ENCODE measurements around the gene SNAP29. TPM values are rescaled to one million over a fixed set of nuclear protein-coding genes. Genes with fewer than 3 reads are reported as not detected.
"Not testable (repeated sequence)": the region's sequence is repeated elsewhere in the genome, so short reads cannot be mapped to it uniquely, and the experiment has no call there.

The SNAP29 gene
- total and polyA plus RNA-seq, 8 donors: 6.6 to 16.1 (median 11.7) TPM

- peaks cover 0 to 8% (median 0%) of the 10 kb centered on the region in 3 donors for H3K36me3 ChIP-seq
- TF ChIP-seq, protein P1, sequence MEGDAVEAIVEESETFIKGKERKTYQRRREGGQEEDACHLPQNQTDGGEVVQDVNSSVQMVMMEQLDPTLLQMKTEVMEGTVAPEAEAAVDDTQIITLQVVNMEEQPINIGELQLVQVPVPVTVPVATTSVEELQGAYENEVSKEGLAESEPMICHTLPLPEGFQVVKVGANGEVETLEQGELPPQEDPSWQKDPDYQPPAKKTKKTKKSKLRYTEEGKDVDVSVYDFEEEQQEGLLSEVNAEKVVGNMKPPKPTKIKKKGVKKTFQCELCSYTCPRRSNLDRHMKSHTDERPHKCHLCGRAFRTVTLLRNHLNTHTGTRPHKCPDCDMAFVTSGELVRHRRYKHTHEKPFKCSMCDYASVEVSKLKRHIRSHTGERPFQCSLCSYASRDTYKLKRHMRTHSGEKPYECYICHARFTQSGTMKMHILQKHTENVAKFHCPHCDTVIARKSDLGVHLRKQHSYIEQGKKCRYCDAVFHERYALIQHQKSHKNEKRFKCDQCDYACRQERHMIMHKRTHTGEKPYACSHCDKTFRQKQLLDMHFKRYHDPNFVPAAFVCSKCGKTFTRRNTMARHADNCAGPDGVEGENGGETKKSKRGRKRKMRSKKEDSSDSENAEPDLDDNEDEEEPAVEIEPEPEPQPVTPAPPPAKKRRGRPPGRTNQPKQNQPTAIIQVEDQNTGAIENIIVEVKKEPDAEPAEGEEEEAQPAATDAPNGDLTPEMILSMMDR (IDR thresholded peaks at IDR 0.05): no peak
- H3K4me1 ChIP-seq: peaks cover 0 to 7% (median 6%) of the 10 kb centered on the region in 3 donors
- ATAC-seq: no peak
- DNase-seq: no peak
- H3K27ac ChIP-seq: no peak overlapping the region
- WGBS, 2 donors: 89 to 94% methylated on average over 6 of the region's 6 CpGs
- no peaks in the 10 kb centered on the region for H3K27me3 ChIP-seq
- no peak overlapping the region for H3K4me3 ChIP-seq
- intact Hi-C loops (cut with DNase I): no loop called here
- no peaks in the 10 kb centered on the region for H3K9me3 ChIP-seq
- no peak for FAIRE-seq
Measured at GRCh38 chr22:20889025-20889704, 30.4 kb downstream of the SNAP29 start.

- H3K27me3 ChIP-seq: no peaks in the 10 kb centered on the region
- ATAC-seq (no peak), FAIRE-seq (no peak), DNase-seq (no peak)
- intact Hi-C loops (cut with DNase I): no loop called here
- no peaks in the 10 kb centered on the region for H3K36me3 ChIP-seq
- H3K9me3 ChIP-seq: no peaks in the 10 kb centered on the region
- TF ChIP-seq, protein P1 (IDR thresholded peaks at IDR 0.05): no peak
- WGBS, 2 donors: 87% methylated on average over 13 of the region's 13 CpGs
- no peak overlapping the region for H3K4me3 ChIP-seq
- no peak overlapping the region for H3K27ac ChIP-seq
- H3K4me1 ChIP-seq: peaks cover 0 to 7% (median 6%) of the 10 kb centered on the region in 3 donors
Measured at GRCh38 chr22:20889904-20890540, 31.2 kb downstream of the SNAP29 start.

GRCh38 chr22:20890975-20891374, 32.2 kb downstream of the SNAP29 start:
- Histone ChIP-seq H3K4me3 (no peak overlapping the region), H3K36me3 (no peaks in the 10 kb centered on the region), H3K9me3 (no peaks in the 10 kb centered on the region), H3K27ac (no peak overlapping the region), H3K4me1 (peaks cover 0 to 3% (median 2%) of the 10 kb centered on the region in 3 donors), H3K27me3 (no peaks in the 10 kb centered on the region)
- intact Hi-C loops (cut with DNase I): no loop called here
- no peak for DNase-seq
- TF ChIP-seq, protein P1 (IDR thresholded peaks at IDR 0.05): no peak
- 97% methylated on average over 6 of the region's 6 CpGs for WGBS, 2 donors
- no peak for ATAC-seq
- FAIRE-seq: no peak

DNA sequence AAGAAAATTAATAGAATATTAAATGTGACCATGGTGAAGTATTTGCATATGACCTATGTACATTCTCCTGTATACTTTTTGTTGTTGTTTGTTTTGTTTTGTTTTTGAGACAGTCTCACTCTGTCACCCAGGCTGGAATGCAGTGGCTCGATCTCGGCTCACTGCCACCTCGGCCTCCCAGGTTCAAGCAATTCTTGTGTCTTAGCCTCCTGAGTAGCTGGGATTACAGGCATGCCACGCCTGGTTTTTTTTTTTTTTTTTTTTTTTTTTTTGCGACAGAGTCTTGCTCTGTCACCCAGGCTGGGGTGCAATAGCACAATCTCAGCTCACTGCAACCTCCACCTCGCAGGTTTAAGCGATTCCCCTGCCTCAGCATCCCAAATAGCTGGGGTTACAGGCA, 38.9 kb downstream of the SNAP29 start:
- 80 to 87% methylated on average over 6 to 7 of the region's 7 CpGs for WGBS, 2 donors
- DNase-seq; H3K4me1 ChIP-seq; H3K27me3 ChIP-seq; intact Hi-C loops (cut with DNase I); H3K9me3 ChIP-seq; H3K4me3 ChIP-seq; H3K36me3 ChIP-seq; ATAC-seq; H3K27ac ChIP-seq; FAIRE-seq: not testable (repeated sequence)

- Histone ChIP-seq H3K27me3 (no peaks in the 10 kb centered on the region), H3K9me3 (no peaks in the 10 kb centered on the region), H3K36me3 (no peaks in the 10 kb centered on the region), H3K27ac (no peak overlapping the region), H3K4me1 (no peaks in the 10 kb centered on the region), H3K4me3 (no peak overlapping the region)
- intact Hi-C loops (cut with DNase I): no loop called here
- TF ChIP-seq, protein P1 (IDR thresholded peaks at IDR 0.05): no peak
- DNase-seq: no peak
- FAIRE-seq: no peak
- 75 to 81% methylated on average over 7 of the region's 7 CpGs for WGBS, 2 donors
- ATAC-seq: no peak
Measured at GRCh38 chr22:20899827-20900423, 41.1 kb downstream of the SNAP29 start.

- H3K9me3 ChIP-seq; FAIRE-seq; H3K36me3 ChIP-seq; ATAC-seq; DNase-seq; H3K4me3 ChIP-seq; H3K4me1 ChIP-seq; H3K27ac ChIP-seq; H3K27me3 ChIP-seq; intact Hi-C loops (cut with DNase I): not testable (repeated sequence)
- WGBS, 2 donors: 88 to 96% methylated on average over 17 to 18 of the region's 18 CpGs
Measured at GRCh38 chr22:20901093-20902033, 42.6 kb downstream of the SNAP29 start.

All from pancreas (tissue), 10 donors.